Left kidney (tissue), 2 donors: ENCODE results near the gene PPP3R1. TPM values are rescaled to one million over a fixed set of nuclear protein-coding genes. Genes with fewer than 3 reads are reported as not detected.
A peak's percentile ranks its signal among the peaks of the same experiment; 100 is the strongest.

Source experiments
- DNase-seq: peaks from one replicate; pipeline ENCODE4 v3.0.0-alpha.2; 2013
- polyA plus RNA-seq: library from polyadenylated mRNA; unstranded; fragments of 120-200 nt; gene quantifications from one replicate; pipeline ENCODE4 v1.2.1, GENCODE V29; 2013; ENCODE audit not compliant: insufficient read length

Gene PPP3R1
- polyA plus RNA-seq, 1 donor = 71.5 TPM

DNA sequence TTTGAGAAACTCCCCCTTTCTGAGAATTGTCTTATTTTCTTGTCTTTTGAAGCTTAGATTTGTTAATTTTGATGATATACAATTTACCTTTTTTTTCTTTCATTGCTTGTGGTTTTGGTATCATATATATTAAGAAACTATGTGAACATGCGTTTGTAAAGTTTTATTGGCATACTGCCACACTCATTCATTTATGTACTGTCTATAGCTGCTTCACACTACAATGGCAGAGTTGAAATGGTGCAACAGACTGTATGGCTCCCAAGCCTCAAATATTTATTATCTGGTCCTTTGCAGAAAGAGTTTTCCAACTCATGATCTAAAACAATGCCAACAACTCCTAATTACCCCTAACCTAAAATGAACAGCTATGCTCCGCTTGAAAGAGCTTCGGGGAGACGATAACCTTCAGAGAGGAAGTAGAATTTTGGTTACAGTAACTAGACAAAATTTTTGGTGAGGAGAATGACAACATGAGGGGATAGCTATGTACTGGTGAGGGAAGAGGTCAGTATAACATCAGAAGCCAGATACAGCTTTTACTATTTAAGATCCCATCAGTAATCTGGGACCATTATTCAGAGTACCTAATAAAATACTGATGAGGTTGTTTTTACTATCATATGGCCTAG lies 16.1 kb downstream of the PPP3R1 start:
- no peak for DNase-seq

DNA sequence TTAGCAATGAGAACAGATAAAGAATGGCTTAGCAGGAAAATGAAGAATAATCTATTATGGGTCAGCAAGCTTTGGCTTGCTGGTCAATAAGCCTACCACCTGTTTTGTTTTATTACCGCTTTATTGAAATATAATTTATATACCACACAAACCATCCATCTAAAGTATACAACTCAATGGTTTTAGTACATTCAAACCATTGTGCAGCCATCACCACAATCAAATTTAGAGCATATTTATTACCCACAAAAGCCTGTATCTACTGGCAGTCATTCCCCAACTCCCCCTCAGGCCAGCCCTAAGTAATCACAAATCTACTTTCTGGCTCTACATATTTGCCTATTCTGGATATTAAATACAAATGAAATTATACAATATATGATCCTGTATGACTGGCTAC lies 17.2 kb downstream of the PPP3R1 start:
- no peak for DNase-seq

DNA sequence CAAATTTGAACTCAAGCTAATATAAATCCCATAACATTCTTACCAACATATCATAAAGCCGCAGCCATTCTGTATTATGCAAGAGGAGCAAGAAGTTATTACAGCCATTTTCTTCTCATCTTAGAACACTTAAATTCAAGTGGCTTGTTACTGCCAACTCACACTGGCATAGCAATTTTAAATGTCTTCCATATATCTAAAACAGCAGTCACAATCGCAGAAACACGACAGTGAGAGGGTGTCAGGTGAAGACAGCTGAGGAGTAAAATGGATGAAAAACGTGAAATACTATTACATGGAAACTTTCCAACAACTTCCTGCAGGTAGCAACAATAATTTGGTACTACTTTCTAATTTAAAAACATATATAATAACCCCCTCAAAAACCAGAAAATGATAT lies 17.9 kb downstream of the PPP3R1 start:
- no peak for DNase-seq

DNA sequence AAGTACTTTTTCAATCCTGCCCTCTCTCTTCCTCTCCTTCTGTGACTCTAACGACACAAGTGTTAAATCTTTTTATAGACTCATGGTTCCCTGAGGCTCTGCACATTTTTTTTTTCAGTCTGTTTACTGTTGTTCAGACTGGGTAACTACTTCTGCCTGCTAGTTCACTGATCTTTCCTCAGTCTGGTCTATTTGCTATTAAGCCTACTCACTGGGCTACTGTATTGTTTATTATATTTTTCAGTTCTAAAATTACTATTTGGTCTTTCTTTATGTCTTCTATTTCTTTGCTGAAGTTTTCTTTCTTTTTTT lies 21.3 kb downstream of the PPP3R1 start:
- no peak for DNase-seq

DNA sequence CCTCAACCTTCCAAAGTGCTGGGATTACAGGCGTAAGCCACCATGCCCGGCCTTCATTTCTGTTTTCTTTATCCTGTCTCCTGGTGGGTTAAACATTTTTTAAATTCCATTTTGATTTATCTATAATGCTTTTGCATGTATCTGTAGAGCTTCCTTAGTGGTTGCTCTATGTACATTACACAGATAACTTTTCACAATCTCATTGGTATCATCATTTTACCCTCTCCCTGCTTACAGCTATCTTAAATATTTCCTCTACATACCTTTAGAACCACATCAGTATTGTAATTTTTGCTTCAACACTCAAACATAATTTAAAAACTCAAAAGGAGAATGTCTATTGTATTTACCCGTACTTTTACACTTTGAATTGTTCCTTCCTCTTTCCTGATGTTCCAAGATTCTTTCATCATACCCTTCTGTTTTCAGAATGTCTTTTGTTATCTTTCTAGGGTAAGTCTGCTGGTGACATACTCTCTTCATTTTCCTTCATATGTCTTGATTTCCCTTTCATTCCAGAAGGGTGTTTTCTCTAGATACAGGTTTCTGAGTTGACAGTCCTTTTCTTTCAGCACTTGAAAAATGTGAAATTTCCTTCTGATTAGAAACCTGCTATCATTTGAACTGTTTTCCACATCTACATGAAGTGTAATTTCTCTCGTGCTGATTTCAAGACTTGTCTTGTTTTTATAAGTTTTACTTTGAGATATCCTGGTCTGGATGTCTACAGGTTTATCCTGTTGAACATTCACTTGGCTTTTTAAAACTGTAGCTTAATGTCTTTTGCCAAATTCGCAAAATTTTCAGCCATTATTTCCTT lies 21.9 kb downstream of the PPP3R1 start:
- no peak for DNase-seq

DNA sequence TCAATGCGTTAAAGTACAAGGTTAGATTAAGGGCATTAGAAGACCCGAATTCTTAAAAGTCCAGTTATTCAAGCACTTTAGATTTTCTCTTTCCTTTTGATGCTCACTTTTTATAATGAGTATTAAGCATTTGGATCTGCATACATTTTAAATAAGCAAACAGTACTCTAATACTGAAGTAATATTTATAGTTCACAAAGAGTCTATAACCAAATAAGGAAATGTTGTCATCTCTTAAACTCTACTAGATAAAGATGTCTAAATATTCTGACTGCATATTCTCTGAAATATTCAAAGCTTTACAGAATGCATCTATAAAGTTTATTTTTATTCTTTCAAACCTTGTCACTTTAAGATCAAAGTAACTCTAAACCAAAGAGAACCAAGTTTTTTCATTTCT lies 25.5 kb downstream of the PPP3R1 start:
- no peak for DNase-seq

DNA sequence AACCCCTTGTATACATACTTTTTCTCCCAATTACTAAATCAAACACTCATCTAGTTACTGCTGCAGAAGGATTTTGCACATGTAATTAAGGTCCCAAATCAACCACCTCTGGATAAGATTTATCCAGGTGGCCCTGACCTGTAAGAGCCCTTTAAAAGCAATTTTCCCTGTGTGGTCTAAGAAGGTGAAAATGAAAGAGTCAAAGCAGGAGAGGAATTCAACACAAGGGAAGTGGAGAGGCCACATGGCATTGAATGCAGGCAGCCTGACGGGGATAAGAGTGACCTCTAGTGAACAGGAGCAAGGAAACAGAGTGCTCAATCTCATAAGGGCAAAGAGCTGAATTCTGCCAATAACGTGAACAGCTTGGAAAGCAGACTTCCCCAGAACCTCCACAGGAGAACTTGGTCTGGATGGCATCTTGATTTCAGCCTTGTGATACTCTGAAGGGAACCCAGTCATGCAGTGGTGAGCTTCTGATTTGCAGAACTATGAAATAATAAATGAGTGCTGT lies 27.2 kb downstream of the PPP3R1 start:
- DNase-seq = no peak

DNA sequence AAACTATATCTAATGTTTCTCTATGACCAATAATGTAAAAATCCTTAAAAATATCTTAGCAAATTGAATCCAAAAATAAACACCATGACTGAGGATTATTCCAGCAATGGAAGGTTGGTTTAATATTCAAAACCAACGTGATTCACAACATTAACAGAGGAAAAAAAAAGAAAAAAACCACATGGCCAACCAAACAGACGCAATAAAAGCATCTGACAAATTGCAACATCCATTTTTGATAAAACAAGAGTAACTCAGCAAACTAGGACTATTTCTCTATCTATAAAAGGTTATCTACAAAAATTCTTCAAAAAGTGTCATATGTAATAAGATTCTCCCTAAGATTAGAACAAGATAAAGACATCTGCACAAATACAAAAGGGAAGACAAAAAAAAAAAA lies 28.9 kb downstream of the PPP3R1 start:
- DNase-seq = no peak

DNA sequence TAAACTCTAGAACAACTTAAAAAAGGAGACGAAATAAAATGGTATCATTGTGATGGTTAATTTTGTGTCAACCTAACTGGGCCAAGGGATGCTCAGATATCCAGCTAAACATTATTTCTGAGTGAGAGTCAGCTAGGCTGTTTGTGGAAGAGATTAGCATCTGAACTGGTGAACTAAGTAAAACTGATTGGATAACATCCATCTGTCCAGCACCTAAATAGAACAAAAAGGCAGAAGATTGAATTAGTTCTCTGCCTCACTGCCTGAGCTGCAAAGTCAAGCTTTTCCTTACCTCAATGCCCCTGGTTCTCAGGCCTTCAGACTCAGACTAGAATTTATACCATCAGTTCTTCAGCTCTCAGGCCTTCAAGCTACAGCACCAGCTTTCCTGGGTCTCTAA lies 30.0 kb downstream of the PPP3R1 start:
- no peak for DNase-seq

DNA sequence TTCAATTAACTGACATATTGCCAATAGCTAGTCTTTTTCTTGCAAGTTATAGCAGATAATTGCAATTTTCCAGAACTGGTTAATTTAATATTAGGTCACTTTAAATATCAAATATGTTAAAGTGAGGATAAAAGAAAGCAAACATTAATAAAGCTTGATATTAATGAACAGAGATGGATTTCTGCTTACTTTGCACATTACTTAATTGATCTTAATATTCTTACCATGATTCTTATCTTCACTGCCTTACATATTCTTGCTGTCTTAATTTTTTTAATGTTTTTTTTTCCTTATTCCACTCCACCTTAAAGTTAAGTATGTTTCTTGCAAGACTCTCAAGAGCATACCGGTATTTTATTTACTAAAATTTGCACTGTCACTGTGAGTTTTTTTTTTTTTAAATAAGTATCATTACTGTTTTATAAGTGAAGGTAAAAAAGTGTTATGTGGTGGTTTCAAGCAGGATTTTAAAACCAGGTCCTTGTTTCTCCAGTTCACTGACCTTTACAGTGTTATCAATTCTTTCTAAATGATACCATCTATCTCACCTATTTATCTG lies 33.9 kb downstream of the PPP3R1 start:
- no peak for DNase-seq

DNA sequence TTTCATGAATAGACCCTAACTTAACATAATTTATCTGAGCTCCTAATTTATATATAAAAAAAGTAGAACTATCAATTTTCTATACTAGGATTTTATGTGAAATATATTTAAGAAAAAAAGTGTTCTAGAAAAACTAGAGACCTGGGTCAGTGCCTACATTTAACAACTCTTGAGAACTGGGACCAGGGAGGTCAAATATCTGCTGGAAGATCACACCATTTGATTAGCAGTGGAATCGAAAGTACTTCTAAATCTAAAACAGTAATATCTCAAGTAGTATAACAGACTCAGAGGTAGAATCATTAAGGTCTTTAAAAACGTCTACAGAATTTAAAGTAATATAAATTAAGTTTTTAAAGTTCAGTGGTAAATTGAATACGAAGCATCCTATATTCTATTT lies 34.6 kb downstream of the PPP3R1 start:
- no peak for DNase-seq

DNA sequence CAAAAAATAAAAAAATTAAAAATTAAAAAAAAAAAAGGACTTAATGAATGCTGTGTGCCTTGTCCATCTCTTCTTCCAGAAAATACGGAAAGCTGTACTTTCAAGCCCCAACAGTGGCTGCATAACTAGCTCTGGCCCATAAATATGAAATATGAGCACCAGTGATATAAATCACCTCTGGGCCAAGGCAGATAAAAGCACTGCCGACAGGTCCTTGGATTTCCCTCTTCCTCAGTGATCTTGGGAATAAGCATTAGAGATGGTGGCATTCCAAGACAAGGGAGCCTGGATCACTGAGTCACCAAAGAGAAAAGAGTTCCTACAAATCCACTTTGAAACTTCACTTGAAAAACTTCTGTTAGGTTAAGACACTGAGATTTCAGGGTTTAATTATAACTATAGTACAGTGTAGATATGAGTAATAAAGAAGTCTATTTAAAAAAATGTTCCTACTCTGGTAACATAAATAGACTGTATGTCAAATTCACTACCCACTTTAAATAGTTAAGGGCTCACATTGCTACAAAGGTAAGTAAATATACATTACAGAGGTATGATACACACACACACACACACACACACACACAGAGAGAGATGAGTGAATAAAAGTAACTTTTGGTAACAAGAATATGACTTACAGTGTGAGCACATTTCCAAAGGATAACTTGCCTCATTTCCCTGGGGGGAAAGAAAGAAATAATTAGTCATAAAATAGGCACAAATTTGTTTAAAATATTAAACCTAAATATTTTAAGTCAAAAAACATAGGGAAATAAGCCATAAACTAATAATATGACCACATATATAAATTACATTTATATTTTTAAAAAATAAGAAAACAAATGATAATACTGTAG lies 35.6 kb downstream of the PPP3R1 start:
- DNase-seq = peak; percentile 21

DNA sequence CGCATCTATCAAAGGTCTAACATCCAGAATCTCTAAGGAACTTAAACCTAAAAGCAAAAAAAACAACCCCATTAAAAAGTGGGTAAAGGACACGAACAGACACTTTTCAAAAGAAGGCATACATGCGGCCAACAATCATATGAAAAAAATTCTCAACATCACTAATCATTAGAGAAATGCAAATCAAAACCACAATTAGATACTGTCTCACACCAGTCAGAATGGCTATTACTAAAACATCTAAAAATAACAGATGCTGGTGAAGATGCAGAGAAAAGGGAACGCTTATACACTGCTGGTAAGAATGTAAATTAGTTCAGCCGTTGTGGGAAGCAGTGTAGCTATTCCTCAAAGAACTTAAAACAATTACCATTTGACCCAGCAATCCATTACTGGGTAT lies 38.0 kb downstream of the PPP3R1 start:
- no peak for DNase-seq

DNA sequence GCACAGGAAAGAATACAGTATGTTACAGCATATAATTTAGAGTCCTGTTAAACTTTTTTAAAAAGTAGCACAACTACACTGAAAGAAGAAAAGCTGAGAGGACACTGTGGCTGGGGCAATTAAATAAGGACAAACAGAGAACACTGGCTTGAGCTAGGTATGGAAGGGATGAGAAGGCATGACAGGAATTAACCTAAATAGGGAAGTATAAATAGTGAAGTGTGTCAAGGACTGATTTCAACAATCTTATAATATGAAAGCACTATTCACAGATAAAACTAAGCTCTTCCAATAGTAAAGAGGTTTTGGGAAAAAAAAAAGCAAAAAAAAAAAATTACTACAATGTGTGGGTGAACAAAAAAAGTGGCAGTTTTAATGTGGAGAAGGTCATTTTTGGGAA lies 45.5 kb downstream of the PPP3R1 start:
- no peak for DNase-seq

DNA sequence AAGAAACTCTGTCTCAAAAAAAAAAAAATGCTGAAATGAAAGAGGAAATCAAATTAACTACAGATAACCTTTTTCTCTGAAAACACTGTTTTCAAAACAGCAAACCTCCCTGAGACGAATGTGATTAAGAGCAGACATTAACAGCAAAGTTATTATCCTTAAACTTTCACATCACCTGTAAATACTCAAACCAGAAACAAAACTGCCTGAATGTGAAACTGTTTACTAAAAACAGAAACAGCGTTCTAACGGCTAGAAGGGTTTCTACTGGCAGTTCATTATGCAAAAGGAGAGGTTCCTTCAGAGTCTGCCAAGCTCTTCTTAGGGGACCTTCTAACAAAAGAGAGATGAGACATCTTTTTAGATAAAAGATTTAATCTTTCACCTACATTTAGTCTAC lies 48.7 kb downstream of the PPP3R1 start:
- no peak for DNase-seq

DNA sequence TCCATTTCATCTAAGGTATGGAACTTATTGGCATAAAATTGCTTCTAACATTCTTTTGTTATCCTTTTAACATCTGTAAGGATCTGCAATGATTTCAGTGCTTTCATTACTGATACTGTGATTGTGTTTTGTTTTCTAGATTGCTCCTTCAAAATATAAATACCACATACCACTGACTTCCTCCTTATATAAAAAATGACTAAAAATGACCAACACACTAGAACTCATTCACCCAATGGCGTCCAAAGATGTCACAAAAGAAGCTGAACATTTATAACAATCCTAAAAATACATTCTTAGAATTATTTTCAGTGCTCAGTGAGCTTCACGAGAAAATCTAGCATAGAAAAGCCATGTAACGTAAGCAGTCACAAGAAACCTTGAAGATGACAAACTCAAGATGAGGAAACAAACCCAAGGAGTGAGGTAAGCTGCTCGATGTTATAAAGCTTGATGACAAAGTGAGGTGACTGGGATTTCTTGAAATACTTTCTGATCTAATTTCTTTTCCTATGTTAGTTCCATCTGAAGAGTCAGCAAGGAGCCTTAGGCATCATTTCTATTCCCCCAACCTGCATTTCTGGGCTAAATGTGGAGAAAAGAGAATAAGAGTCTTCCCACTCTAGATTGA lies 52.1 kb downstream of the PPP3R1 start:
- no peak for DNase-seq

DNA sequence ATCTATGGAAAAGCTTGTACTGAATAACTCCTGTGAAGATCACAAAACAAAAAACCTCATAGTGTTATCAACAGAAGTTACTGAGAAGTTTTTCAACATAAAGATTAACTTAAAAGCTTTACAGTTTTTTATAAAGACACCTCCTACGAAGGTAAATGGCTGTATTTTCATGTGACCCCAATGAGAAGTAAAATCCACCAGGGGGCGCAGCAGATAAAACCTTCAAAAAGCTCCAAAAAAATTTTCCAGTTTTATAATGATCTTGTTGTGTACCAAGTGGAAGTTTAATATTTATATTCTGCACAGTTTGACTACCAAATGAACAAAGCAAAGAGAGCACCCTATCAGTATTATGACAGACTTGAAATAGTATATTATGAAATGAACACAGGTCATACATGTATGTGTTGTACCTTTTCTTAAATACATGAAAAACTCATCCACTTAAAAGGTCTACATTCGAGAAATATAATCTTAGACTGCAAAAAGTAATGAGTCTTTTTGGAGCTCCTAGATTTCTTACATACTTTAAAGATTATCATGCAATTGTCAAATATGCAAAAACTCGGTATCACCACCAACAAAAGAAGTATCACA lies 56.1 kb downstream of the PPP3R1 start:
- DNase-seq = peak; percentile 42

DNA sequence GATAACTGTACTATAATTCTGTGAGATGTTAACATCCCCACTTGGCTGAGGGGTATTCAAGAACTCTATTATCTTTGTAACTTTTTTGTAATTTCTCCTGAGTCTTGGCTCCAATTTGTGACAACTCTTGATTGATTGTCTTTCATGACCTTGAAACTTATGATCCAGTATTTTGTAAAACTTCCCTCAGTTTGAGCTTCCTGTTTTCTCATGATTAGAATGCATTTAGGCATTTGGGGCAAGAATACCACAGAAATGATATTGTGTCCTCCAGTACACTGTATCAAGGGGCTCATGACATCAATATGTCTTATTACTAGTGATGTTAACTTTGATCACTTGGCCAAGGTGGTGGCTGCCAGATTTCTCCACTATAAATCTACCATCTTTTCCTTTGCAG lies 57.2 kb downstream of the PPP3R1 start:
- no peak for DNase-seq

DNA sequence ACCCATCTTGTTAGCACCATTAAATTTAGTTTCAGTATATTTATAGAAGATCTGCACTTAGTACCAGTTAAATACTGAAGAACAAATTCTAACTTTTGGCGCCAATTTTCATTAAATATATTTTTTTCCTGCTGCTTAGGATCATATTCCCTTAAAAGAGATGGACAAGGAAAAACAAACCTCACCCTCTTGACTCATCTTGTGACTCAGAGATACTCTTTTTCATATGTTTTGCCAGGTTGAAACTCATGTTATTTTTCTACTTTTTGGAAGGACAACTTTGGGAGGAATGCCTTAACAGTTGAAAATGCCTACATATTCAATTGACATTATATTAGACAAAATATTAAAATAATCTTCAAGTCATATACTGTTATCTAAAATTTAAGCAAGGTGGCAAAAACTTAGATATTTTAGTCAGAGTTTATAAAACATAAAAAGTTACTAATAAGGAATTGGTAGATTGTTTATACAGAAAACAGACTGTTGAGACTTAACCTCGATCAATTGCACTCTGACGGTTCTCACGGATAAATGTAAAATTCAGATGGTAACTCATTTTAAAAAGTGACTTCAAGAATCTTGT lies 58.5 kb downstream of the PPP3R1 start:
- DNase-seq = no peak

DNA sequence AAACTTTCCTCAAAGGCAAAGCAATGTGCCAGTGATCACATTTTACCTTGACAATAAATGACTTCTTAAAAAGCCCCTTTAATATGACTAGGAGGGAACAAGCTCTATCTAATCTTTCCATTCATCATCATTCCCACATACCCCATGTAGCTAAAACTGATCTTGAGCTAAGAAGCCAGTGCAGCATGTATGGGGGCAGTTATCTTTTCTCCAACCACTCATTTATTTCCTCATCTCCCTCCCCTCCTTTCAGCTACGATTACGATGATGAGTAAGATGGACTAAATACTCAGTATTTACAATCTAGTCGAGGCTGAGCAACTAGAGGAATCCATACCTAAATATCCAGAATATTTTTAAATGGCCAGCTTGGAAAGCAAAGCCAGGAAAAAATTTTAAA lies 59.2 kb downstream of the PPP3R1 start:
- no peak for DNase-seq

DNA sequence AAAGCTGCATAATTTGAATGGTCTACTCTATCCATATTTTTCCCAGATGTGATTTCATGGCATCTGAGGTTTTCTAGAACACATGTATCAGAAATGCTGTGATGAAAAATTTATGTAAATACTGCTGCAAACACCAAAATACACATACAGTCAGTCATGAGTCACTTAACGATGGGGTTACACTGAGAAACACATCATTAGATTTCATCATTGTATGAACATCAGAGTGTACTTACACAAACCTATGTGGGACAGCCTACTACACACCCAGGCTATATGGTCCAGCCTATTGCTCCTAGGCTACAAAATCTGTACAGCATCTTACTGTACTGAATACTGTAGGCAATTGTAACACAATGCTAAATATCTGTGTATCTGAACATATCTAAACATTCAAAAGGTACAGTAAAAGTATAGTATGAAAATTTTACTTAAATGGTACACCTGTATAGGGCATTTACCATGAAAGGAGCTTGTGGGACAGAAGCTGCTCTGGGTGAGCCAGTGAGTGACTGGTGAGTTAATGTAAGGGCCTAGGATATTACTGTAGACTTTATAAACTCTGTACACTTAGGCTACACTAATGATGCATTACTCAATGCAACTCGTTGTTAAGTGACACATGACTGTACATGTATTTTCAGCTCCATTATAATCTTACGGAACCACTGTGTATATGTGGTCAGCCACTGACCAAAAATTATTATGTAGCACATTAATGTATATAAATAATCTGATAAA lies 61.2 kb downstream of the PPP3R1 start:
- no peak for DNase-seq
